ENCODE data around the gene GOLM1.
"Not testable (repeated sequence)": the region's sequence is repeated elsewhere in the genome, so short reads cannot be mapped to it uniquely, and the experiment has no call there.

The GOLM1 gene

DNA sequence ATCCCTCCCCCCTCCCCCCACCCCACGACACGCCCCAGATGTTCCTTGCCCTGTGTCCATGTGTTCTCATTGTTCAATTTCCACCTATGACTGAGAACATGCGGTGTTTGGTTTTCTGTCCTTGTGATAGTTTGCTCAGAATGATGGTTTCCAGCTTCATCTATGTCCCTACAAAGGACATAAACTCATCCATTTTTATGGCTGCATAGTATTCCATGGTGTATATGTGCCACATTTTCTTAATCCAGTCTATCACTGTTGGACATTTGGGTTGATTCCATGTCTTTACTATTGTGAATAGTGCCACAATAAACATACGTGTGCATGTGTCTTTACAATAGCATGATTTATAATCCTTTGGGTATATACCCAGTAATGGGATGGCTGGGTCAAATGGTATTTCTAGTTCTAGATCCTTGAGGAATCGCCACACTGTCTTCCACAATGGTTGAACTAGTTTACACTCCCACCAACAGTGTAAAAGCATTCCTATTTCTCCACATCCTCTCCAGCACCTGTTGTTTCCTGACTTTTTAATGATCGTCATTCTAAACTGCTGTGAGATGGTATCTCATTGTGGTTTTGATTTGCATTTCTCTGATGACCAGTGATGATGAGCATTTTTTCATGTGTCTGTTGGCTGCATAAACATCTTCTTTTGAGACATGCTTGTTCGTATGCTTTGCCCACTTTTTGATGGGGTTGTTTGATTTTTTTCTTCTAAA, 51.2 kb downstream of the GOLM1 start:
- DNase-seq (ENCODE audit: low spot score in 2 of 2); H3K4me1 Mint-ChIP-seq; H3K27ac Mint-ChIP-seq (ENCODE audit: low read depth); H3K9me3 Mint-ChIP-seq; H3K36me3 Mint-ChIP-seq (ENCODE audit: insufficient read depth); ATAC-seq (replicated peaks; ENCODE audit: extremely low read depth, poor library complexity, severe bottlenecking); H3K4me3 Mint-ChIP-seq: not testable (repeated sequence)
- H3K27me3 Mint-ChIP-seq, result peaks cover 11% of the 10 kb centered on the region

DNA sequence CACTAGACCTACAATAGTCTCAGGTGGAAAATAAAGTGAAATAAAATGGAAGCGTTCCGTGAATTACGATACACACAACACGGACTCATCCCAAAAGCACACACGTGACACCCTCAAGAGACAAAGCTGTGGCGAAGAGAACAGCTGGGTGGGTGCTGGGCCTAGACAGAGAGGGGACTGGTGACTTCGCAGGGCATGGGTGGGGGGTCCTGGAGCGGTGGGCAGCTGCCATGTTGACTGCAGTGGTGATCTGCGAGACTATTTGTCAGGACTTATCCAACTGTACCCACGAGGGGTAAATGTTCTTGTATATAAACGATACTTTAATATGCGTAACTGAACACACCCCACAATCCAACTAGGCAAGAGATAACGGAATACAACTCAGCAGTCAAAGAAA, 52.0 kb downstream of the GOLM1 start:
- H3K36me3 Mint-ChIP-seq (ENCODE audit: insufficient read depth), result no peaks in the 10 kb centered on the region
- ATAC-seq (replicated peaks; ENCODE audit: extremely low read depth, poor library complexity, severe bottlenecking), result no peak
- H3K4me3 Mint-ChIP-seq, result no peak overlapping the region
- H3K27me3 Mint-ChIP-seq, result peaks cover 11% of the 10 kb centered on the region
- H3K4me1 Mint-ChIP-seq, result no peaks in the 10 kb centered on the region
- H3K27ac Mint-ChIP-seq (ENCODE audit: low read depth), result no peak overlapping the region
- H3K9me3 Mint-ChIP-seq, result no peaks in the 10 kb centered on the region
- DNase-seq (ENCODE audit: low spot score in 2 of 2), result no peak

DNA sequence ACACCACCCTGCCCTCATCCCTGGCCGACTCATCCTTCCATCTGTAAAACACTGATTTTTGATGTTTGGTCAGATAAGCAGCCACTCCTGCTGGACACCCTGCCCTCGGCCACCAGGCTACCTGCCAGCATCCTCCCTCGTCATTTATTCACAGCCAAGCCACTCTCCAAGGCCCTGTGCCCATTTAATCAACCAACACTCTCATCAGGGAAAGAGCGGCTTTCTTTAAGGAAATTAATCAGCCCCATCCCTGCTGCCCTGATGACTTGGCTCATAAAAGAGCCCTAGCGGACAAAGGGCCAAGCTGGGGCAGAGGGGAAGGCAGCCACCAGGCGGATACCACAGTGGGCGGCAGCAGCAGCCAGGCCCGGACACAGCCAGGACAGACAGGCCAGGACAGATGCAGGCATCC, 52.4 kb downstream of the GOLM1 start:
- no peaks in the 10 kb centered on the region for H3K4me1 Mint-ChIP-seq
- H3K27ac Mint-ChIP-seq (ENCODE audit: low read depth), result no peak overlapping the region
- H3K4me3 Mint-ChIP-seq, result no peak overlapping the region
- ATAC-seq (replicated peaks; ENCODE audit: extremely low read depth, poor library complexity, severe bottlenecking) (no peak), DNase-seq (ENCODE audit: low spot score in 2 of 2) (no peak)
- no peaks in the 10 kb centered on the region for H3K9me3 Mint-ChIP-seq
- H3K27me3 Mint-ChIP-seq, result peaks cover 11% of the 10 kb centered on the region
- H3K36me3 Mint-ChIP-seq (ENCODE audit: insufficient read depth), result no peaks in the 10 kb centered on the region

DNA sequence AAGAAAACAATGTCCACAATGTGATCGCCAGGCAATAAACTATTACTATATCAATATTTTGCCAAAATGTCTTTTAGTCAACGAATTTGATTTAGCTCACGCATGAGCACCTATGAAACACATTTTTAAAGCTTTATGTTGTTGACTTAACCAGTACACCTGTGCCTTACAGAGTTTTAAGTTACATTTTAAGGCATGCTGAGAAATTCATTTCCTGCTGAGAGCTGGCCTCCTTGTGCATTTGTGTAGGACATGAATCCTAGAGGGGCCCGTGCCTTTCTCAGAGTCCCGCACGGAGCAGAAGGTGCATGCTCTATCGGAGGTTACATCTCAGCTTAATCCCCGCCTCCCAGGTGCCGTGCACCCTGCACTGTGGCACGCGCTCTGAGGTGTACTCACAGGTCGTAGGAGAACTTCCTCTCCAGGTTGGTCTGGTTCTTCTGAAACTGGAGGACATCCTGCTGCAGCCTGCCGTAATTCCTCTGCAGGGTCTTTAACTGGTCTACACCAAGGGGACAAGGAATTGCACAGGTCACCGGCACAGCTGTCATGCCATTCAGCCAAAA, 53.2 kb downstream of the GOLM1 start:
- Mint-ChIP-seq H3K36me3 (ENCODE audit: insufficient read depth) (no peaks in the 10 kb centered on the region), H3K4me3 (no peak overlapping the region), H3K27ac (ENCODE audit: low read depth) (no peak overlapping the region), H3K9me3 (no peaks in the 10 kb centered on the region), H3K27me3 (peaks cover 10% of the 10 kb centered on the region), H3K4me1 (no peaks in the 10 kb centered on the region)
- DNase-seq (ENCODE audit: low spot score in 2 of 2), result no peak
- no peak for ATAC-seq (replicated peaks; ENCODE audit: extremely low read depth, poor library complexity, severe bottlenecking)

DNA sequence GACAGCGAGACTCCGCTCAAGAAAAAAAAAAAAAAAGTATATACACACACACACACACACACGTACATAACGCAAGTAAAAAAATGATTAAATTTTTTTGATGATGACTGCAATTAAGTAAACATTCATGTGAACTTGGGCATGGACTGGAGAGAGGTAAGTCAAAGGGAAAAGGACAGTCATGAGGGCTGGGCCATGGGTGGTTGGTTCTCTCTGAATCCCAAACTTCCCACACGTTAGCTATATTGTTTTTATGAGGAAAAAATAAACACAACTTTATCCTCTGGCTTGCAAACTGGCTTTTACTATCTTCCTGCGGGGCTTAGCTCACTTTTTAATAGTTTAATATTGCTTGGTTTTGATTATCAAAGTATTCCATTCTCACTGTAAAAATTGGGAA, 53.7 kb downstream of the GOLM1 start:
- ATAC-seq (replicated peaks; ENCODE audit: extremely low read depth, poor library complexity, severe bottlenecking) (no peak), DNase-seq (ENCODE audit: low spot score in 2 of 2) (no peak)
- H3K36me3 Mint-ChIP-seq (ENCODE audit: insufficient read depth), result no peaks in the 10 kb centered on the region
- no peaks in the 10 kb centered on the region for H3K4me1 Mint-ChIP-seq
- no peaks in the 10 kb centered on the region for H3K9me3 Mint-ChIP-seq
- peaks cover 5% of the 10 kb centered on the region for H3K27me3 Mint-ChIP-seq
- no peak overlapping the region for H3K27ac Mint-ChIP-seq (ENCODE audit: low read depth)
- H3K4me3 Mint-ChIP-seq, result no peak overlapping the region

DNA sequence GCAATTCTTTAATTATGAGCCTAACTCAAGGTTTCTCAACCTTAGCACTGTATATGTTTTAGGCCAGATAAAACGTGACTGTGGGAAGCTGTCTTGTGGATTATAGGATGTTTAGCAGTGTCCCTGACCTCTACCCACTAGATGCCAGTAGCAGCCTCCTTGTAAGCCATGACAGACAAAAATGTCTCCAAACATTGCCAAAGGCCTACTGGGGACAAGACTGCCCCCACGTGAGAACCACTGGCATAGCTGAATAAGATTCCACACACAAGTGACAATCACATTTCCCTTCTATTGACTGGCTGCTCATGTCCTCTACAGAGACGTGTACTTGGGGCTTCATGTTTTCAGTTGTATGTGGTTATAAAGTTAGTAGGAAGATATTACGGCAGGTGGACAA, 55.4 kb downstream of the GOLM1 start:
- Mint-ChIP-seq H3K9me3 (no peaks in the 10 kb centered on the region), H3K27ac (ENCODE audit: low read depth) (no peak overlapping the region), H3K4me3 (no peak overlapping the region), H3K36me3 (ENCODE audit: insufficient read depth) (no peaks in the 10 kb centered on the region), H3K27me3 (no peaks in the 10 kb centered on the region), H3K4me1 (no peaks in the 10 kb centered on the region)
- DNase-seq (ENCODE audit: low spot score in 2 of 2), result no peak
- ATAC-seq (replicated peaks; ENCODE audit: extremely low read depth, poor library complexity, severe bottlenecking), result no peak

DNA sequence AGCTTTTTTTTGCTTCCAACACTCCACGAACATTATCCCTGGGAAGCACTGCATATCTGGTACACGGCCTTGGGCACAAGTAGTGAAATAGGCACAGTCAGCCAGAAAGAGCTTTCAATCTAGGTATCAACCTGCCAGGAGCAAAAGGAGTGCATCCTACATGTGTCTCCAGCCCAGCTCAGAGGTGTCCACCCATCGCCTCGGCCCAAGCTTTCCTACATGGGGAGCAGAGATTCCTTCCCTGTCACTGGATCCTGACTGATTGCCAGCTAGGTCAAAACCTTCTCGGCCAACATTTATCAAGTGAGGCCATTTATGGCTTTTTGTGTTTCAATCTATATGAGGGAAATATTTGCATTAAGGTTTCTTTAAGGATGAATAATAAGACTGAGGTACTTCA, 55.8 kb downstream of the GOLM1 start:
- Mint-ChIP-seq H3K9me3 (no peaks in the 10 kb centered on the region), H3K4me1 (no peaks in the 10 kb centered on the region), H3K27ac (ENCODE audit: low read depth) (no peak overlapping the region), H3K36me3 (ENCODE audit: insufficient read depth) (no peaks in the 10 kb centered on the region), H3K4me3 (no peak overlapping the region), H3K27me3 (no peaks in the 10 kb centered on the region)
- ATAC-seq (replicated peaks; ENCODE audit: extremely low read depth, poor library complexity, severe bottlenecking) (no peak), DNase-seq (ENCODE audit: low spot score in 2 of 2) (no peak)

DNA sequence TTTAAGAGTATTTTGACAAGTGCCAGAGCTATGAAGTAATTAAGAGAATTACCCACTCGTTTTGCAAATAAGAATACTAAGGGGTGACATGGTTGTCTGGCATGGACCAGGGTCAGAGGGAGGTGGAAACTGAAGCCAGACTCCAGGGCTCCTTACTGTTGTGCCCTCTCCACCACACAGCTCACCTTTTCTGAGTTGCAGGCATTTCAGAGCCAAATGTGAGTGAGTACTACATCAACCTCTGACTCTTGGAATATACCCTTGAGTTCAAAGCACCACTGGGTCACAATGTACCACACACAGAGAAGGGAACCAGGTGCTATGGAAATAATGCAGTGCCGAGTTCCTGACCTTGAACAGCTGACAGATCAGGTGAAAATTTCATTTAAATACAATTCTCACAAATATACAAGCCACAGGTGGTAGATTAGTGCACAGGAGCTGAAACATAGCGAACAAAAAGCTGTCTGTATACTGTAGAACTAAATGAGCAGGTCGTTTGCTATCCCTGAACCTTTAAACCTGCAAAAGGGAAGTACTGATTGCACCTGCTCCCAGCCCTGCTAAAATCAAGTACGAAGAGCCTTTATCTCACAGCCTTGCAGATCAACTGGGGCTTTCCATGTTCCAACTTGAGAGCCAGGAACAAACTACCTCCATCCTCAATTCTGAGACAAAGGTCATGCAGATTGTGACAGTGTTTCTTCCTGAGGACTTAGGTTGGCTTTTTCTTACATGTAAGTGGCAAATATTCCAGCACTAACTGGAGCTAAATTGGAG, 57.0 kb downstream of the GOLM1 start:
- Mint-ChIP-seq H3K4me3 (no peak overlapping the region), H3K4me1 (no peaks in the 10 kb centered on the region), H3K27ac (ENCODE audit: low read depth) (no peak overlapping the region), H3K36me3 (ENCODE audit: insufficient read depth) (no peaks in the 10 kb centered on the region), H3K9me3 (no peaks in the 10 kb centered on the region), H3K27me3 (no peaks in the 10 kb centered on the region)
- ATAC-seq (replicated peaks; ENCODE audit: extremely low read depth, poor library complexity, severe bottlenecking) (no peak), DNase-seq (ENCODE audit: low spot score in 2 of 2) (no peak)

DNA sequence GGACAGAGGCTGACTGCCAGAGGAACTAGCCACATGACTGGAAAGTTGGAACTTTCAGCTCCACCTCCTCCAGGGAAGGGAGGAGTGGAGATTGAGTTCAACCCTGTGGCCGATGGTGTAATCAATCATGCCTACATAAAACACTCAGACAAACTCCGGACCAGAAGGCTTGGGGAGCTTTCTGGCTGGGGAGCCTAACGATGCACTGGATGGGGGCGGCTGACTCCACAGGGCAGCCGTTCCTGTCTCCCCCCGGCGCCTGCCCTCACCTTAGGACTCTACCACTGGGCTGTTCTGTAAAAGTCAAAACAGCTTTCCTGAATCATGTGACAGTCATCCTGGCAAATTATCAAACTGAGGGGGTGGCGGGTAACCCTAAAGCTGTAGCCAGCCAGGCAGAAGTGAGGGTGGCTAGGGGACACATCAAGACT, 58.0 kb downstream of the GOLM1 start:
- H3K9me3 Mint-ChIP-seq, result no peaks in the 10 kb centered on the region
- H3K27me3 Mint-ChIP-seq, result no peaks in the 10 kb centered on the region
- no peaks in the 10 kb centered on the region for H3K4me1 Mint-ChIP-seq
- H3K36me3 Mint-ChIP-seq (ENCODE audit: insufficient read depth), result no peaks in the 10 kb centered on the region
- no peak overlapping the region for H3K4me3 Mint-ChIP-seq
- no peak for DNase-seq (ENCODE audit: low spot score in 2 of 2)
- H3K27ac Mint-ChIP-seq (ENCODE audit: low read depth), result no peak overlapping the region
- no peak for ATAC-seq (replicated peaks; ENCODE audit: extremely low read depth, poor library complexity, severe bottlenecking)

DNA sequence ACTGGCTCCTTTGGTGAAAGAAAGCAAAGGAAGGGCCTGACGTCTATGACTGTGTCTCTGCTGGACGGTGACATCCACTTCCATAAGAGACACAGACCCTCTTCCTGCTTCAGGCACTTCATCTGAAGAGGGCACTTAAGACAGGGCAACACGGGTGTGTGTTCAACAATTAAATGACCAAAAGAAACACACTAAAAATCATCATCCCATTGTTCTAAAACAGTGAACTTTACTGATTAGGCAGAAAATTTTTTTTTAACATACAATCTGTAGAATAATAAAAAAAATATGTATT, 58.5 kb downstream of the GOLM1 start:
- no peak overlapping the region for H3K27ac Mint-ChIP-seq (ENCODE audit: low read depth)
- no peak for ATAC-seq (replicated peaks; ENCODE audit: extremely low read depth, poor library complexity, severe bottlenecking)
- H3K4me1 Mint-ChIP-seq, result no peaks in the 10 kb centered on the region
- DNase-seq (ENCODE audit: low spot score in 2 of 2), result no peak
- H3K4me3 Mint-ChIP-seq, result no peak overlapping the region
- no peaks in the 10 kb centered on the region for H3K9me3 Mint-ChIP-seq
- H3K27me3 Mint-ChIP-seq, result no peaks in the 10 kb centered on the region
- no peaks in the 10 kb centered on the region for H3K36me3 Mint-ChIP-seq (ENCODE audit: insufficient read depth)

DNA sequence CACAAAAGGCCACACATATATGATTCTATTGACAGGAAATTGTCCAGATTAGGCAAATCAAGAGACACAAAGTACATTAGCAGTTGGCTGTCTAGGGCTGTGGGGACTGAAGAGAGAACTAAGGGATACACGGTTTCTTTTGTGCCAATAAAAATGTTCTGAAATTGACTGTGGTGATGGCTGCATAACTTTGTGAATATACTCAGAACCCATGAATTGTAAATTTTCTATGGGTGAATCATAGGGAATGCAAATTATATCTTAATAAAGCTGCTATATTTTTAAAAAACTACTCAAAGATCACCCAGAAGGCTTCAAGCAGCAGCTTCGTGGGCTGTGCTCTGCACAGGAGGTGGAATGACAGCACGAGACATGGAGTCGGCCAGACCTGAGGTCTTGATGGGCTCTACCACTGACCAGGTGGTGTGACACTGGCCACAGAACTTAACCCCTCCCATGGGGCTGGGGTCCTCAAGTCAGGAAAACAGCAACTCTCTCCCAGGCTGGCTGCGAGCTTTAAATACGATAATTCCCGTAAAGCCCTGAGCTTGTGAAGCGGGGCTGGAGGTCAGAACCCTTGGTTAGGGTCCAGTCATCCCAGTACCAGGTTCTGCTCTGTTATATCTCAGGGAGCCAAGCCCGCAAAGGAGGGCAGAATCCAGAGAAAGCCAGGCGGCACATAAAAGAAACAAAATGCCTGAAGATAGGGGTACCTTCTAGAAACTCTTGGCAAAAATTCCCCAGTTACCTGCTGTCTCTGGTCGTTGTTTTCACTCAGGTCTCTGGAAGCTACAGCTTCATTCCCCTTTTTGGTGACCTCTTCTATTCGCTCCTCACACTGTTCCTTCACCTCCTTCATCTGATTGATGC, 59.1 kb downstream of the GOLM1 start:
- H3K4me1 Mint-ChIP-seq, result no peaks in the 10 kb centered on the region
- H3K9me3 Mint-ChIP-seq, result no peaks in the 10 kb centered on the region
- H3K4me3 Mint-ChIP-seq, result no peak overlapping the region
- H3K36me3 Mint-ChIP-seq (ENCODE audit: insufficient read depth), result no peaks in the 10 kb centered on the region
- ATAC-seq (replicated peaks; ENCODE audit: extremely low read depth, poor library complexity, severe bottlenecking), result no peak
- DNase-seq (ENCODE audit: low spot score in 2 of 2), result no peak
- no peak overlapping the region for H3K27ac Mint-ChIP-seq (ENCODE audit: low read depth)
- H3K27me3 Mint-ChIP-seq, result no peaks in the 10 kb centered on the region

DNA sequence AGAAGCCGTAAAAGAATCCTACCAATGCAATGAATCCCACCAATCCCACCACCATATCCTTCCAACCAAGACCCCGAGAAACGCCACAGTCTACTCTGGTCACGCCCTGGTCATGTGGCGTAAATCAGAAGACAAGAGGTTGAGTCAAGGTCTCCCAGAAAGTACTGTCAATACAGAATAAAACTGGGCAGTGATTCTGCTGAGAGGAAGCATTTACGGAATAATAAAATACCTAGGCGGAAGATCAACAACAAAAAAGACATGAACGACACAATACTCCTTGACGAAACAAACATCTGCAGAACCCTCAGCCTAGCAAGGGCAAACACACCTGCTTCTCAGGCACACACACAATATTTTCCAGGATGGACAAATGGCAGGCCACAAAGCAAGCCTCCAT, 62.8 kb downstream of the GOLM1 start:
- Mint-ChIP-seq H3K27ac (ENCODE audit: low read depth) (no peak overlapping the region), H3K27me3 (no peaks in the 10 kb centered on the region), H3K4me3 (no peak overlapping the region), H3K4me1 (no peaks in the 10 kb centered on the region), H3K9me3 (no peaks in the 10 kb centered on the region), H3K36me3 (ENCODE audit: insufficient read depth) (peaks cover 2% of the 10 kb centered on the region)
- ATAC-seq (replicated peaks; ENCODE audit: extremely low read depth, poor library complexity, severe bottlenecking), result no peak
- DNase-seq (ENCODE audit: low spot score in 2 of 2), result no peak
